Measurements from ENCODE around the gene DNM3. TPM values are rescaled to one million over a fixed set of nuclear protein-coding genes. Genes with fewer than 3 reads are reported as not detected.

DNM3 gene
- polyA plus RNA-seq, 1 of the 3 experiments (the other 2 are of a cell fraction) = 0.43 TPM

GRCh38 chr1:172270605-172271004 lies 429.3 kb downstream of the DNM3 start (continued):
- TF ChIP-seq IRF3 (IDR thresholded peaks at IDR 0.05; ENCODE audit: low read depth, low read length) (no peak), EP300 (IDR thresholded peaks at IDR 0.05; ENCODE audit: borderline replicate concordance in 1 of 2, low read depth in 1 of 2, low read length in 1 of 2) (0 out of 4 replicates have a peak, but pooled peaks of 1 of the 2 experiments have one; percentile 8), RAD21 (IDR thresholded peaks at IDR 0.05; ENCODE audit: low read length) (no peak), TCF12 (IDR thresholded peaks at IDR 0.05) (peak; percentile 50; the same call in 1 of the 2 replicates), NFIC (IDR thresholded peaks at IDR 0.05; ENCODE audit: borderline replicate concordance) (no peak), POLR2AphosphoS5 (IDR thresholded peaks at IDR 0.05; ENCODE audit: low read depth, low read length) (no peak), RFX5 (IDR thresholded peaks at IDR 0.05; ENCODE audit: low read length) (no peak)
- TF ChIP-seq, protein P1, sequence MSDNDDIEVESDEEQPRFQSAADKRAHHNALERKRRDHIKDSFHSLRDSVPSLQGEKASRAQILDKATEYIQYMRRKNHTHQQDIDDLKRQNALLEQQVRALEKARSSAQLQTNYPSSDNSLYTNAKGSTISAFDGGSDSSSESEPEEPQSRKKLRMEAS (IDR thresholded peaks at IDR 0.05; ENCODE audit: low read depth) = no peak

DNA sequence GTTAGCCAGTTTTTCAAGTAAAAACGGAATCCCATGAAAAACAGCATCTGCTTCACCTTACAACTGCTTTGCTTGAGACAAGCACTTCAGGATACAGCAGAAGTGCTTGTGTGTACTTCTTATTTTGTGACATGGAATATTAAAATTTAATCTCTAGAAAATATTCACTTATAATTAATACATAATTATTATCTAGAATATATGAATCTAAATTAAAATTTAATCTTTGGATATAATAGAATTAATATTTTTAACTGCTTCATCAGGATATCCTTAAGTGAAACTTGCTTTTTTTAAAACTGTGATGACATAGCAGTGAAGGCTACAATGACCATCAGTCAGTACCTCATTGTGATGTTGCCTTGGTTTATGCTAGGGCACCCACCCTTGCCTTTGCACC lies 430.8 kb downstream of the DNM3 start:
- Histone ChIP-seq H3K9me2 (no peaks in the 10 kb centered on the region), H3K9me3 (no peaks in the 10 kb centered on the region), H3K9ac (no peak overlapping the region), H2AFZ (ENCODE audit: low read depth) (no peak overlapping the region), H3K4me2 (no peak overlapping the region), H3K36me3 (replicated peaks in 1 of 2; ENCODE audit: control insufficient read depth in 1 of 2, insufficient read depth in 2 of 2, low read length in 1 of 2) (no peaks in the 10 kb centered on the region), H3K27ac (ENCODE audit: low read depth in 2 of 2, low read length in 1 of 2) (no peak overlapping the region; a peak in 1 of 4 replicates), H3K4me3 (ENCODE audit: low read depth in 2 of 2, low read length in 1 of 2) (no peak overlapping the region), H3K27me3 (ENCODE audit: insufficient read depth) (no peaks in the 10 kb centered on the region), H3F3A (replicated peaks; ENCODE audit: insufficient read depth) (peaks cover 18% of the 10 kb centered on the region), H3K79me2 (ENCODE audit: insufficient read depth) (peaks cover 6% of the 10 kb centered on the region), H3K4me1 (ENCODE audit: control insufficient read depth in 1 of 2, insufficient read depth in 2 of 2, low read depth in 1 of 2, low read length in 1 of 2) (peaks cover 7 to 17% of the 10 kb centered on the region in 2 experiments; a peak in 2 of 4 replicates), H4K20me1 (ENCODE audit: insufficient read depth) (no peaks in the 10 kb centered on the region)
- DNase-seq = no peak
- TF ChIP-seq NRF1 (IDR thresholded peaks at IDR 0.05; ENCODE audit: low read depth, low read length) (no peak), TEAD4 (IDR thresholded peaks at IDR 0.05; ENCODE audit: borderline replicate concordance, insufficient read depth) (no peak), FOSL2 (IDR thresholded peaks at IDR 0.05; ENCODE audit: borderline replicate concordance, low read depth) (no peak)
- TF ChIP-seq, protein P2, sequence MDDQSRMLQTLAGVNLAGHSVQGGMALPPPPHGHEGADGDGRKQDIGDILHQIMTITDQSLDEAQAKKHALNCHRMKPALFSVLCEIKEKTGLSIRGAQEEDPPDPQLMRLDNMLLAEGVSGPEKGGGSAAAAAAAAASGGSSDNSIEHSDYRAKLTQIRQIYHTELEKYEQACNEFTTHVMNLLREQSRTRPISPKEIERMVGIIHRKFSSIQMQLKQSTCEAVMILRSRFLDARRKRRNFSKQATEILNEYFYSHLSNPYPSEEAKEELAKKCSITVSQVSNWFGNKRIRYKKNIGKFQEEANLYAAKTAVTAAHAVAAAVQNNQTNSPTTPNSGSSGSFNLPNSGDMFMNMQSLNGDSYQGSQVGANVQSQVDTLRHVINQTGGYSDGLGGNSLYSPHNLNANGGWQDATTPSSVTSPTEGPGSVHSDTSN (IDR thresholded peaks at IDR 0.05) = no peak
- CTCF ChIA-PET = no interaction called here
- 45% methylated on average over 1 of the region's 1 CpG for WGBS (ENCODE audit: low lambda C conversion rate)
- POLR2A ChIA-PET = no interaction called here

GRCh38 chr1:172273647-172274396 lies 432.5 kb downstream of the DNM3 start:
- H3K27ac ChIP-seq (ENCODE audit: low read depth in 2 of 2, low read length in 1 of 2) = no peak overlapping the region
- H3K36me3 ChIP-seq (replicated peaks in 1 of 2; ENCODE audit: control insufficient read depth in 1 of 2, insufficient read depth in 2 of 2, low read length in 1 of 2) = no peaks in the 10 kb centered on the region
- peaks cover 13 to 17% of the 10 kb centered on the region in 2 experiments; a peak in 3 of 4 replicates for H3K4me1 ChIP-seq (ENCODE audit: control insufficient read depth in 1 of 2, insufficient read depth in 2 of 2, low read depth in 1 of 2, low read length in 1 of 2)
- H3K9me2 ChIP-seq = no peaks in the 10 kb centered on the region
- no peaks in the 10 kb centered on the region for H4K20me1 ChIP-seq (ENCODE audit: insufficient read depth)
- H3K4me2 ChIP-seq = no peak overlapping the region
- peaks cover 33% of the 10 kb centered on the region for H3F3A ChIP-seq (replicated peaks; ENCODE audit: insufficient read depth)
- 93% methylated on average over 4 of the region's 4 CpGs for WGBS (ENCODE audit: low lambda C conversion rate)
- H3K9me3 ChIP-seq = no peaks in the 10 kb centered on the region
- H3K4me3 ChIP-seq (ENCODE audit: low read depth in 2 of 2, low read length in 1 of 2) = no peak overlapping the region
- CTCF ChIA-PET = interaction anchor here (0.6 kb wide), 1 partner anchor 31 kb away, joined by 3 read pairs; no protein-coding TSS in a partner anchor
- H3K79me2 ChIP-seq (ENCODE audit: insufficient read depth) = peaks cover 6% of the 10 kb centered on the region
- H3K27me3 ChIP-seq (ENCODE audit: insufficient read depth) = no peaks in the 10 kb centered on the region
- H3K9ac ChIP-seq = no peak overlapping the region
- TF ChIP-seq IRF3 (IDR thresholded peaks at IDR 0.05; ENCODE audit: low read depth, low read length) (no peak), FOXJ3 (CRISPR knock-in tag; IDR thresholded peaks at IDR 0.05) (no peak)
- no peak overlapping the region for H2AFZ ChIP-seq (ENCODE audit: low read depth)
- no peak for DNase-seq
- POLR2A ChIA-PET = no interaction called here
